Activated effector memory CD4-positive, alpha-beta T cell treated with anti-CD3 and anti-CD28 coated beads, Interleukin-2, amount 50 U/mL, for 16 hours (primary cell): ENCODE results near the gene BNC2.

Experiments used
- DNase-seq: peaks from one replicate; pipeline ENCODE4 v3.0.0-alpha.2; 2020

The BNC2 gene

DNA sequence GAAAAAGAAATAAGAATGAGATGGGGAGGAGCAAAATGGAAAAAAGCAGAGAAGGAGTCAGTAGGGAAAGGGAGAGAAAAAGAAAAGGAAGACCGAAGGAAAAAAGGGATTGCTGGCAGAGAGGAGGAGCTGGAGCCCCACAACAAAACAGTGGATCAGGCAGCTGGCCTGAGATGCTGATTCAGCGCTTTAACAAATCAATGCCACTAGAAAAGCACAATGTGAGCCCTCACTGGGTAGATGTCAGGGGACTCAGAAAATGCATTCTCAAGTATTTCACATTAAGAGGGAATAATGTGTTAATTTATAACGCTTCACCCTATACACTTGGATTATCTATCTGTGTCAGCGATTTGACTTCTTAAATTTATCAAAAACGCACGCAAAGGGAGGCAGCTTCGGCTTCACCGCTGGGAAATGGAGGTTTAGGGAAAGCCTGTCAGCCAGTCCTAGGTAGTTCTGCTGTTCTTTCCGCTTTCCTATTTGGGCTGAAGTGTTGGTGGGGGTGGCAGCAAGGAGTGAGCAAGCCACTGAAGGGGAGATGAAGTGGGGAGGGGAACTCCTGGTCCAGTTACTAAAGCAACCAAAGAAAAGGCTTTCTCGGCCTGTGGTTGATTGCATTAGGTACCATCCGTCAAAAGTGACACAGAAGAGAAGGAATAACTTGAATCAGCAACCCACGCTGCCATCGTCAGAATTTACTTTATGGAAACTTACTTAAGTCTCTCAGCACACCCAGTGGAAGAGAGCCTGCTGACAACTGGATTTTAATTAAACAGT lies 161.6 kb downstream of the BNC2 start:
- no peak for DNase-seq

DNA sequence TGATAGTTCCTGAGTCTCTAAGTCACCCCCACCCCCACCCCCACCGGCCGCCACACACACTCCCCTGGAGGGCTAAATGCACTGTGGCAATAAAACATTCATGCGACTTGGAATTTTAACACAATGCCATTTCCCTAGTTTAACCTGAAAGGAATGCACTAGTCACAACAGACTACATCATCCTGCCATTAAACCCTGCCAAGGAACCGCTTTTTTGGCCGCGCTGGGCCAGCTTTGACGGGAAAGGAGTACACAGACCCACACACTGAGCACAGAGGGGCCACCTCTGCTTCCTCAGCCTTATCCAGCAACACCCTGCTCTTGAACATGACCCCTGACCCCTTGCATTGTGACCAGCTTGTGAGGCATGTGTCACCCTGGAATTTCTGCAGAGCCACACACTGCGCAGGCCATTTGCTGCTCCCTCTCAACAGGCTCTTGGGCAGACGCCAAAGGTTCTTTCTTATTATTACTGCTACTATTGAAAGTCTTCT lies 165.3 kb downstream of the BNC2 start:
- no peak for DNase-seq

DNA sequence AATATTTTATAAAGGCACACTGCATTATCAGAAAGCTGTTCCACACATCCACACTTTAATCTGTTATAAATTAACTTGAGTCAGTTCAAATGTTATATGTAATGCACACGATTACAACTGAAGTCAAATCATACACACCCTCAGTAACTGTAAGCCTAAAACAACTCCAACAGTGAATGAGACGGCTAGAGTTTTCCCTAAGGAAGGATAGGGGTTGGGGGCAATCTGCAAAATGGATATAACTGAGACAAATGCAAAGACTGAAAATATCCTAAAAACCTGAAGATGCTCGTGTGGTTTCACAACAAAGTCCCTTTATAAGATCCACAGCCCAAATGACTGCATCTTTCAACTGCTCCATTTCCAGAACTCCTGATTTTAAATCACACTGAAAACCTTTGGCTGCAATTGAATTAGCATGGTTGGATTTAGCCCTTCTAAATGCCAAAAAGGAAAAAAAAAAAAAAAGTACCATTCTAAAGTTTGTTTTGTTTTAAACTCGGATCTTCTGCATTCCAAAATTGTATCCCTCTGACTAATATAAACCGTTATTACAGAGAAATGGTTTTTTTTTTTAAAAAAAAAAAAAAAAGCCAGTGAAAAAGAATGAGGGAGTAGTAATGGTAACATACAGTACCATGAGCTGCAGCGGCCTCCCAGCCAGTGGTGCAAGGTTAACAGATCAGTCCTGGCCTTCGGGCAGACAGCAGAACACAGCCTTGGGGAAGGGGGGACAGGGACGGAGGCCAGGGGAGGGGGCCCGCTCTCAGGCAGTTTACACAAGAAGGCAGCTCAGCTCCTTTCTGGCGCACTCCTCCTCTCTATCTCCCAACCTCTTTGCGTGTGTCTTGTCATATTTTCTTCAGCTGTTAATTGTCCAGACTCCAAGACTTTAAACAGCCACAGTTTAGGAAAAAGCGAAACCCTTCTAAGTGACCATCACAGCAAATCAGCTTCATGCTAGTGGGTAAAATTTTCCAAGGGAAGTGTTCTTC lies 166.1 kb downstream of the BNC2 start:
- no peak for DNase-seq

DNA sequence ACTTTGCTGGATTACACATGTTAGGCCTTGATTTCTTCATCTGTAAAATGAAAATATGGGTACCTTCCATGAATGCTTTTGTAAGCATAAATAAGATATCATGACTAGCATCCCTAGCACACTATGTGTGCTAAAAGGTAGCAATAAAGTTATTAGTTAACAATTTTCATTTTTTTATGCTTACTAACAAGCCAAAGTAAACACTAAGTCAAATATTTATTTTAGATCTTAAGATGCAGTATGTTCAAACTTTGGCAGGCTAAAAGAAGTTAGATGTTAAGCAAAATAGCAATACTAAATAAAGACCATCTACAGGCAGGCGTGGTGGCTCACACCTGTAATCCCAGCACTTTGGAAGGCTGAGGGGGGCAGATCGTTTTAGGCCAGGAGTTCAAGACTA lies 169.1 kb downstream of the BNC2 start:
- DNase-seq, result no peak

DNA sequence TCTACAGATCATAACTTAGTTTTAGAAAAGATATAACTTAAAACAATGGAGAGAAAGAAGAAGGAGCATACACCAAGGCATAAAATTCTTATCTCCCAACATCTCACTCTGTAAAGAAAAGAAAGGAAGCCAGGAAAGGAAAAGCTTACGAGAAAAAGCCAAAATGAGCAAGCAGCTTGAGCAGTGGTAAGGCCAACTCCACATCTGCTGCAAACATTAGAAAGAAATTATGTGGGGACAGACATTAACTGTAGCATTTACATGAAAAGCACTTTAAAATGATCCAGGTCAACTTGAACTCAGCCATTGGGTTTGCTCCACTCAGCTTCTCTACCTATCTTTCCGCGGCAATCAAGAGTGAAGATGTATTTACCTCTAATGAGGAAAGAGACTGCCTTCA lies 176.9 kb downstream of the BNC2 start:
- DNase-seq, result no peak

DNA sequence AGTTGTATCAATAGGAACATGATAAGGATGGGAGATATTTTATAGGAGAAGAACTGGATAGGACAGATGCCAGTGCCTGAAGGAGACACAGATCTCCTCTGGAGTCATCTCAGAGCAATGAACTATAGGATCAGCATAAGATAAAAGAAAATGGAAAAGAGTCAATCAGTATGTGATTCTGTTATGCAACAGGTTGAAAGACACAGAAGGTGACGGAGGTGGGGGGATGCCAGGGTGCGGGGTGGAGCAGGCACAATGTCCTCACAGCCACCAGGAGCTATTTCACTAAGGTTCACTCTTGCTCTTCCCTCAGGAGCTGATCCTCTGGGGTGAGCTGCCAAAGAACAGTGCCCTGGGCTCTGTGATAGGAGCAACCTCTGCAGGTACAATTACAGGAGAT lies 179.8 kb downstream of the BNC2 start:
- DNase-seq, result no peak

DNA sequence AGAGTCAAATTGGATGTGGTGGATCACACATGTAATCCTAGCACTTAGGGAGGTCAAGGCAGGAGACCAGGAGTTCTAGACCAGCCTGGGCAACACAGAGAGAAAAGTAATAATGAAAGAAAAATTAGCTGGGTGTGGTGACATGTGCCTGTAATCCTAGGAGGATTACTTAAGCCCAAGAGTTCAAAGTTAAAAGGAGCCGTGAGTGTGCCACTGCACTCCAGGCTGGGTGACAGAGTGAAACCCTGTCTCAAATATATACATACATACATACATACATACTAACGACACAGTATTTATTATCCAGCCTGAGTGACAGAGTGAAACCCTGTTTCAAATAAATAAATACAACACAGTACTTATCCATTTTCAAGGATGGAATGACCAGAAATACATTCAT lies 180.3 kb downstream of the BNC2 start:
- no peak for DNase-seq

DNA sequence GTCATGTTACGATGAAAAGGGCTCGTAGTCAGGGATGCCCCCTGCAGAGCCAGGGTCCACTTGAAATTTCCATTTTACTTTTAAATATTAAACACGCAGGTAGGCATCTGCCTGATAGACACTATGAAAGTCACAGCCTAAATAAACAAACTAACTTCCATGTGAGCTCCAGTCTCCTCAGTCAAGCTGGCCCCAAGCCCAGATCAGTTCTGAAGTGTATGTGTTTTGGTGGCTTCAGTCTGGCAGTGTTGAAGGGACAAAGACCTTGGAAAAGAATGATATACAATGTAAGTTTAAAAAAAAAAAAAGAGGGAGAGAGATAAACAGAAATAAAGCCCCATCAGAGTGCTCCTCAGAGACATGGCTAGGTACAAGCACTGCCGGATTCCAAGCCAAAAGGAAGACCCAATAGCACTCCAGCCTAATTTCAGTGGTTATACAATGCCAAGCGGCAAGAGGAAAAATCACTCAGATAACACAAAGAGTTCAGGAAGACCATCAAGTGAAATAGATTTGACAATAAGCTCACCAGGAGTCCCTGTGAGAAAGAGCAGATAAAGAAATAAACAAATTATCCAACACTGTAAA lies 181.0 kb downstream of the BNC2 start:
- DNase-seq, result no peak

DNA sequence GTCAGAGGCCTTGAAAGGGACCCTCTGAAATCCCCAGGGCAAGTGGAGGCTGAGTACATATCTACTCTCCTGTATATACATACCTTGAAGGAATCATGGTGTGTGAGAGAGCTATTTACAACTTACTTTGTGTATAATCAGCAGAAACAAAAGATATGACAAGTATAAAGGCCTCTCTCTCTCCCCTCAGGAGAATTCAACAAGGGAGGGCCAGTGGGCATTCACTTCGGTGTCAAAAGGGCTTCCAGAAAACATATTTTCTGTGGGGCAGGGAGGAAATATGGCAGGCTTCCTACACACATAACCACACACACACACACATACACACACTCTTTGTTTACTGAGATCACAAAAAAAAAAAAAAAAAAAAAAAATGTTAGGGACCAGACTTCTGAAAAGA lies 181.7 kb downstream of the BNC2 start:
- no peak for DNase-seq

DNA sequence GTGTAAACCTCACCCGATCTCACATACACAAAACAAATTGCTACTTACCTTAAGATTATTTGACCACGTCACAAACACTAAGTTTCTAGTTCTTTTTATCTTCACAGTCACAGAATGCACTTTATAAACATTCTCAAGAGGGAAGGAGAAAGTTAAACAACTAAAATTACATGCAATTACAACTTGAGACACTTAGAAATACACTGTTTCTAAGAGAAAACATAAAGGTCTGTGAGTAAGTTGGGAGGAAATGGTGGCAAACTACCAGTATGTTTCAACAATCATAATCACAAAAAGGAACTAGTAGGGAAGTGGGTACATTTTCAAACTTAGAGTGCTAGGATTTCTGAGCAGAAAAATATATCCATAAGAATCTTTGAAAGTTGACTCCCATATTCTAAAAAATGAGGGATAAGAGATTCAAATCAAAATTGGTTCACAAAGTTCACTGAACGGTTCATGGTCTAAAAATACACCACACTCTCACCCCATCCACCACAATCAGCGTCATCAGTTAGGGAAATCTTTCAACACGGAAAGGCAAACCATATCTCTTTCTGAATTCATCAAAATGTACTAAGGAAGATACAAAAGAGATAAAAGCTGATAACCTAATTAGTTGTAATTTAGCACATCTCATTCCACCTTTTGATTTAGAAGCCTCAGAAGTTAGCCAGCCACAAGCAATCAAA lies 182.6 kb downstream of the BNC2 start:
- DNase-seq, result no peak

DNA sequence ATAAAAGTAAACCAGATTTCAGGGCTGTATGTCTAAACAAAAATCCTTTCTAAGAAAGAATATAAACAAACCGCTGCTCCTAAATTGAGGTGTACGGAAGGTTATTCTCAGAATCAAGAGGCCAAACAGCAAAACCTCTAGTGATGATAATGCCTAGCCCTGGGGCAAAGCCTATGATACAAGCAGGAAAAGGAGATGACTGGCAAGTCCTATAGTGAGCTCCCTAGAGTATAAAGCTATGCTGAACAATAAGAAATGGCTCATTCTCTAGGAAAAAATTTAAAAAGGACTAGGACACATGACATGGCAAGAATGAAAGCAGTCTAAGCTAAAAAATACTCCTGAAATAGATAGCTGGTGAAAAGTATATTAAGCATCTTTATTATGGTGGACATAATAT lies 187.1 kb downstream of the BNC2 start:
- no peak for DNase-seq

DNA sequence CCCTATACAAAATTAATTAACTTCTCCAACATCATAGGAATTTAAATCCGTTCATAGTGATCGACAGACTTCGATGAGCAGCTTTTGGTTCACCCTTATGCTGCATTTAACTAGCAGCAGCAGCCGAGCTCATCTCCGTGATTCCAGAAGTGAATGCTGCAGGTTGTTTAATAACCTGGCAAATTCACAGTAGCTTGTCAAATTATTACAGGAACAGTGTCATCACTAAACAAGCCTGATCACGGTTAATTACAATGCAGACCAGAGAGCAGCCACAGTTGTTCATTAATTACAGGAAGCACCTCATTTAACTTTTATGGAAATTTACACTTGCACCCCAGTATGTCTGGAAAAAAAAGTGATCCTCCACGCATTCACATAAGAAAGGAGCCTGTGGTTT lies 188.2 kb downstream of the BNC2 start:
- DNase-seq, result no peak

DNA sequence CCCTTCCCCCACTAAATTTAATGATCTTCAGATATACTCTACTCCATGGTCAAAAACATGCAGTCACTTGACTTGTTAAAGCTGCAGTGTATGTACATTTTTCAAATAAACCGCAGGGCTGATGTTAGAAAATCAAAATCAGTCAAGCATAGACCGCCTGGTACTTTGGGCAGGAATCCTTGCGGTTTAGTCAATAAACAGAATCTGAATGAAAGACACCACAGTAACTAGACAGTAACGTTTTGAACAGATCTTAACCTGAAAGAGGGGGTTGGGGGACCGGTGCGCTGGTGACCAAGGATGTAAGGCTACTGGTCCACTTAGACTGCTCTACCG lies 188.8 kb downstream of the BNC2 start:
- DNase-seq, result no peak

DNA sequence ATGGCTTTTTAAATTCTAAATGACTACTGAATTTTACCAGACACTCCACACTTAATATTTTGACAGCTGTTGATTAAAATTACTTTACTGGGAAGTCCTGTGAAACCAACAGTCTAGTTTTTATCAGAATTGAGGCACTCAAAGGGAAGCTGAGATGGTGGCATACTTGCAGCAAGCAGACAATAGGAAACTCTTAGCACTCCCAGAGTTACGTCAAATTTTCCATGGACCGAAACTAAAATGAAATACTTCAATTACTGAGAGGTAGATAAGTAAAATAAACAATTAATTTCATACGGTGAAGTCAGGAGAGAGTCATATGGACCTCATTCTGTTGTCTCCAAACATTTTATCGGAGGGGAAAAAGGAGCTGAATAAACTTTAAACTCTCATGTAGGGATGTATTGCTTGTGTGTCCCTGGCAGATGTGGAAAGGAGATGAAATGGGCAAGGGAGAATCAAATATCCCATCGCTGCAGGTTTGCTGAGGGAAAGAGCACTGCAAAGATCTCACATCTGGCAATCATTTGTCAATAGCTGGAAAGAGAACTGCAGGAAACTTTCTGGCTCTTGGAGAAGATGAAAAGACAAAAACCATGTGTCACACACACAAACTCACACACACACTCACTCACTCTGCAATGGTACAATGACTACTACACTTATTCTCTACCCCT lies 189.4 kb downstream of the BNC2 start:
- no peak for DNase-seq

DNA sequence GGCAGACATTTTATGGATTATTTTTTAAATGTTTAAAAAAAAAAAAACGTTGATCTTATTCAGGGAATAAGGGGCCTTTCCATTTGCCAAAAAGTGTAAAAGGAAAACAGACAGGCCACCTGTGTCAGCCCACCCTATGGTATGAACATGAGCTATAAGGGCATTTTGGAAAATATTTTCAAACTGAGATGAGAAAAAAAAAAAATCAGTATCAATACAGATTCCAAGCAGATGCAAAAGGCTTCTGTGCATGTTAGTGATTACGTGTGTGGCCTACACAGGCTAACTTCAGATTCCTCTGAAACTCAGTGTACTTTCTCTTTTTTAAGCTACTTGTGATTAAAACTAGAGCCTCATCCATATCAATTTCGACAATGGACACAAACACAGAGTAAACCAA lies 189.9 kb downstream of the BNC2 start:
- DNase-seq, result no peak

DNA sequence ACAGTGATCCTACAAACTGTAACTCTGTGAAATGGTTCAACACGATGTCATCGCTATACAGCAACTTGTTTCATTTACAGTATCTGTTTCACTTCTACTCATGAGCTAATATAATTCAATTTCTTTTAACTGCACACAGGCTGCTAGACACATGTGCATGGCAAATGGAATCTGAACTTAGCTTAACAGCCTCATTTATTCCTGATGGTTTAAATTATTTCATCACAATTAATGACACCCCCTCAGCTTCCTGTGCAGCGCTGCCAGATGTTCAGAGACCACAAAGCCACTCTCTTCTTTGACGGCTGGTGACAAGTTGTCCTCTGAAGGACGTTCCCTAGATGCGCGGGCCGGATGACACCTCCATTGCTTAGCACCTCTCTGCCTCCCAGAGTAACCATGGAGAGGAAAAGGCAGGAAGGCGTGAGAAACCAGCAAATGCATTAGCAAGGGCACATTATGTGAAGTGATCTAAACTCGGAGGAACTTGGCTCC lies 191.1 kb downstream of the BNC2 start:
- DNase-seq, result no peak

DNA sequence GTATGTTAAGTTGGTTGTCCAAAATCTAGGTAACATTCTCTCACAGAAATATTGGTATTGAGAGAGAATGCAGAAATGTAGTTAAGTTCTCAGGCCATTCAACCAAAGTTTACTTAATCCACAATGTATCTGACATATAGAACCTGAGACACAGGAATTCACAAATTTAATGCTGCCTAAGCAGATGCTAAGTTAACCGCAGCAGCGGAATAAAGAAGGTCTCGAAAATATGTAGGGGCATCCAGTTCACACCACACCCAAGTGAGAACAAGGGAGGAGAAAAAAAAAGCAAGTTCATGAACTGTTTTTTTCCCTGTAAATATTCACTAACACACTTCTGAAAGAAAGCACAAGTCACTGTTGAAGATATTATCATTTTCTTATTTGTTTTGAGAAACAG lies 194.0 kb downstream of the BNC2 start:
- DNase-seq, result no peak

DNA sequence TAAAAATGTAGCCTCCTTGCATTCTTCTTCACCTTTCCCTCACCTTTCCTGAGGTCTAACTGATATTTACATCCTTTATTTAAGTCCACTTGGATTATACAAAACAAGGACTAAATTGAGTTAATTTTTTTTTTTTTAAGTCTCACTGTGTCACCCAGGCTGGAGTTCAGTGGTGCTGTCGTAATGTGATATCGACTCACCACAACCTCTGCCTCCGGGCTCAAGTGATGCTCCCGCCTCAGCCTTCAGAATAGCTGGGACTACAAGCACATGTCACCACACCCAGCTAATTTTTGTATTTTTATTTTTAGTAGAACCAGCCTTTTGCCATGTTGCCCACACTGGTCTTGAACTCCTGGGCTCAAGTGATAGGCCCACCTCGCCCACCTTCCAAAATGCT lies 195.3 kb downstream of the BNC2 start:
- DNase-seq, result no peak

DNA sequence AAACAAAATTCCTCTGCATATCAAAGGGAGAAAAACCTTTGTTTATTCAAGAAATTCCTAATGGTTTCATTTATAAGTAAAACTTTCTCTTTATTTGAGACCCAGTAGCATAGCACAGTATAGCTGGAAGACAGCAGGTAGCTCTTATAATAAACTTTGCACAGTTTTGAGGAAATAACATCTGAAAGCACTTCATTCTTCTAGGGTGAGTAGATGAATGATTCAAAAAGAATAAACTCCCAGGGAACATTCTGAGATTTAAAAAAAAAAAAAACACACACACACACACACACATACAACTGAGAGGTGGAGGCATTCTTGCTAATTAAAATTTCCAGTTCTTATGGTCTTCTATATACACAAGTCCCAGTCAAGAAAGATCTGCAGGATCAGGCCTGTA lies 197.3 kb downstream of the BNC2 start:
- no peak for DNase-seq

DNA sequence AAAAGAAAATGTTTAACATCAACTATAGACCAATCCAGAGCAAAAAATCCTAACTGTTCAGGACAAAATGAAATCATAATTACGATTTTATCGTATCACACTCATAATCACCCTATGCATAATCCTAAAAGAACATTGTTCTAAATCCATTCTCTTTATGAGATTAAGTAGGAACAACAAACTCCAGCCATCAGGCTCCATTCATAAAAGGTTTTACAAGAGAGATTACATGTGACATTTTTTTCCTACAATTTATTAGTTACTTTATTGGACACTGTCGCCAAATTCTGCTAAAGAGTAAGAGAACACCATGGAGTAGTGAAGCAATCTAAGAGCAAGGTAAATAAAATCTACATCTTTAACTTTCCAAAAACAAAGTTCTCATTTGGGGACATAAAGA lies 198.0 kb downstream of the BNC2 start:
- no peak for DNase-seq

DNA sequence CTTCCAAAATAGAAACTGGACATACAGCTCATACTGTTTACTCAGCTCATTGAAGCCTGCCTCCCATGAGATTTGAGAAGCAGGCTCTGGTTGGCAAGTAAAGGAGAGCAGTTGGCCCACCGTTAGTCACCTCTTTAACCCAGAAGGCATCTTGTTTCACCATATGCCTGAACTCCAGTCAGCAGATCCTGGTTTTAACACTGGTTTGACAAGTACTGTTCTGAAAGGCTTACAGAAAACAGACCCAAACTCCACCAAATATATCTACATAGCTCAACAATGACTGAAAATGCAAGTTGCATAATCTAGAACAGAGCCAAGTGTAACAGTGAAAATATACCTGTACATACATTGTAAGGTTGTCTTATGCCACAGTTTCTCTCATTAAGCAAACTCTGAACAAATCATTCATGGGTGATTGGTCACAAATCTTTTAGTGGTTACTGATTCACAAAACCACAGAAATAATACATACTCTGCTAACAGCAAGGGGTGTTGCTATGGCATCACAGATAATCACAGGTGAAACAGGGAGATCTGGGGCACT lies 198.8 kb downstream of the BNC2 start:
- DNase-seq, result no peak

DNA sequence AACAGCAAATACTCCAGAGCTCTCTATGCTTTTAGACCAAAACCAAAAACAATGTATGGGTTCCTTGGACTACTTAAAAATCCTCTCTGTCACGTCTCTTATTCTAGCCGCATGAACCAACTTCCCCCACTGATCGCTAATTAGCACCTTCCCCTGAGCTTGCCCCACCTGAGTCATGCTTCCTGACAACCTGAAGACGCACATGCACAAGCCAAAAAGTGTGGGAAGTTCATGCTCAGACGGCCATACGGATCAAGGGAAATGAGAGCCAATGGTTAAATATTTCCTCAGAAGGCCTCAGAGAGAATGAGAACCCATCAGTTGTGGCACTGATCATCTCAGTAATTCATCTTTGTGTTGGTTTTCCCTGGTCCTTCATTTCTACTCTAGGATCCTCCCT lies 199.7 kb downstream of the BNC2 start:
- no peak for DNase-seq
